ENCODE results near the gene FGF23.

DNA sequence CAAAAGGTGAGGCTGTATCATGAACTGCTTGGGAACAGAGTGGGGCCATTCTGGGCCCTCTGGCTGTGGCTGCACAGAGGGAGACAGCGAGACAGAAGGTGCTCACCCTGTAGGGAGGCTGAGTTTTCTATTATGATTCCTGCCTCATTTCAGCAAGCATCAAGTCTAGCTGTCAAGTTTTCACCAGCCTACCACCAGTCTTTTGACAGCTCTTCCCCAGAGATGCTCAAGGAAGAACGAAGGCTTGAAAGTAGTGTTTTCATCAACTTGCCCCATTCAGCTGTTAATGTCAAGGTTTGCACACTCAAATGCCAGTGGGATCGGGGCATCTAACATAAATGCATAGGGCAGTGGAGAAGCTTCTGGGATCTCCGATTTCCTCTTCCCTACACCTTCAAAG lies 10.0 kb downstream of the FGF23 start:
- TF ChIP-seq, protein P1, sequence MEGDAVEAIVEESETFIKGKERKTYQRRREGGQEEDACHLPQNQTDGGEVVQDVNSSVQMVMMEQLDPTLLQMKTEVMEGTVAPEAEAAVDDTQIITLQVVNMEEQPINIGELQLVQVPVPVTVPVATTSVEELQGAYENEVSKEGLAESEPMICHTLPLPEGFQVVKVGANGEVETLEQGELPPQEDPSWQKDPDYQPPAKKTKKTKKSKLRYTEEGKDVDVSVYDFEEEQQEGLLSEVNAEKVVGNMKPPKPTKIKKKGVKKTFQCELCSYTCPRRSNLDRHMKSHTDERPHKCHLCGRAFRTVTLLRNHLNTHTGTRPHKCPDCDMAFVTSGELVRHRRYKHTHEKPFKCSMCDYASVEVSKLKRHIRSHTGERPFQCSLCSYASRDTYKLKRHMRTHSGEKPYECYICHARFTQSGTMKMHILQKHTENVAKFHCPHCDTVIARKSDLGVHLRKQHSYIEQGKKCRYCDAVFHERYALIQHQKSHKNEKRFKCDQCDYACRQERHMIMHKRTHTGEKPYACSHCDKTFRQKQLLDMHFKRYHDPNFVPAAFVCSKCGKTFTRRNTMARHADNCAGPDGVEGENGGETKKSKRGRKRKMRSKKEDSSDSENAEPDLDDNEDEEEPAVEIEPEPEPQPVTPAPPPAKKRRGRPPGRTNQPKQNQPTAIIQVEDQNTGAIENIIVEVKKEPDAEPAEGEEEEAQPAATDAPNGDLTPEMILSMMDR (IDR thresholded peaks at IDR 0.05; ENCODE audit: low read depth, low read length) = no peak
- TF ChIP-seq EZH2phosphoT487 (IDR thresholded peaks at IDR 0.05; ENCODE audit: low read depth) = no peak
